ENCODE measurements around the gene SLC25A34. TPM values are rescaled to one million over a fixed set of nuclear protein-coding genes. Genes with fewer than 3 reads are reported as not detected.

SLC25A34 gene
- total RNA-seq, 1 experiment from 2014 or later, result 0.59 TPM

- CTCF ChIA-PET, result no interaction called here
- no peaks in the 10 kb centered on the region for H4K20me1 ChIP-seq (ENCODE audit: insufficient read depth)
- POLR2A ChIA-PET, result no interaction called here
- H3K27me3 ChIP-seq (ENCODE audit: insufficient read depth, low read length), result no peaks in the 10 kb centered on the region
- H3K4me1 ChIP-seq (ENCODE audit: control insufficient read depth in 1 of 2, insufficient read depth in 2 of 2, low read length in 2 of 2), result peaks cover 6 to 10% of the 10 kb centered on the region in 2 experiments; a peak in 3 of 4 replicates
- H3K79me2 ChIP-seq (ENCODE audit: insufficient read depth, low read length), result no peaks in the 10 kb centered on the region
- no peak overlapping the region for H3K4me3 ChIP-seq (replicated peaks in 1 of 2; ENCODE audit: low read depth in 1 of 2, low read length in 2 of 2)
- no peak overlapping the region for H3K27ac ChIP-seq (ENCODE audit: low read depth, low read length)
- peak in 2 of 3 experiments; percentile 39 to 40; a peak in 4 of 6 replicates for TF ChIP-seq CTCF (IDR thresholded peaks at IDR 0.05 in 2 of 3, conservative IDR thresholded peaks at IDR 0.05 in 1 of 3; ENCODE audit: borderline replicate concordance in 1 of 3, insufficient read depth in 1 of 3, low read depth in 2 of 3, low read length in 2 of 3)
- TF ChIP-seq, protein P1, sequence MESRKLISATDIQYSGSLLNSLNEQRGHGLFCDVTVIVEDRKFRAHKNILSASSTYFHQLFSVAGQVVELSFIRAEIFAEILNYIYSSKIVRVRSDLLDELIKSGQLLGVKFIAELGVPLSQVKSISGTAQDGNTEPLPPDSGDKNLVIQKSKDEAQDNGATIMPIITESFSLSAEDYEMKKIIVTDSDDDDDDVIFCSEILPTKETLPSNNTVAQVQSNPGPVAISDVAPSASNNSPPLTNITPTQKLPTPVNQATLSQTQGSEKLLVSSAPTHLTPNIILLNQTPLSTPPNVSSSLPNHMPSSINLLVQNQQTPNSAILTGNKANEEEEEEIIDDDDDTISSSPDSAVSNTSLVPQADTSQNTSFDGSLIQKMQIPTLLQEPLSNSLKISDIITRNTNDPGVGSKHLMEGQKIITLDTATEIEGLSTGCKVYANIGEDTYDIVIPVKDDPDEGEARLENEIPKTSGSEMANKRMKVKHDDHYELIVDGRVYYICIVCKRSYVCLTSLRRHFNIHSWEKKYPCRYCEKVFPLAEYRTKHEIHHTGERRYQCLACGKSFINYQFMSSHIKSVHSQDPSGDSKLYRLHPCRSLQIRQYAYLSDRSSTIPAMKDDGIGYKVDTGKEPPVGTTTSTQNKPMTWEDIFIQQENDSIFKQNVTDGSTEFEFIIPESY (IDR thresholded peaks at IDR 0.05; ENCODE audit: extremely low read depth, insufficient replicate concordance, low read length), result no peak
- H2AFZ ChIP-seq (ENCODE audit: low read depth, low read length, poor library complexity, severe bottlenecking), result no peak overlapping the region
- H3K4me2 ChIP-seq (ENCODE audit: low read length), result no peak overlapping the region
- H3K9me2 ChIP-seq (ENCODE audit: insufficient read depth), result no peaks in the 10 kb centered on the region
- ATAC-seq, result no peak
- no peaks in the 10 kb centered on the region for H3K36me3 ChIP-seq (ENCODE audit: control insufficient read depth in 1 of 2, insufficient read depth in 2 of 2, low read length in 2 of 2)
- H3K9me3 ChIP-seq (ENCODE audit: control insufficient read depth in 1 of 2, insufficient read depth in 1 of 2, low read depth in 1 of 2, low read length in 2 of 2), result no peaks in the 10 kb centered on the region
- BruUV-seq (replicated peaks), result no TSS peak
- RAD21 ChIA-PET (ENCODE audit: low non-redundant PET in 1 of 2, low total read pairs in 2 of 2, uncharacterized antibody in 2 of 2, unreplicated experiment in 2 of 2), result no interaction called here
- intact Hi-C loops (cut with micrococcal nuclease), result no loop called here
- no peak for DNase-seq (ENCODE audit: low read depth, low spot score)
- no peak overlapping the region for H3K9ac ChIP-seq (ENCODE audit: low read length)
Observed at GRCh38 chr1:15739745-15740144, 3.7 kb downstream of the SLC25A34 start.

All from HCT116 (cell line).